Stimulated activated naive CD8-positive, alpha-beta T cell treated with anti-CD3 and anti-CD28 coated beads, Interleukin-15, Interleukin-2, amounts not matched to agents 100 ng/mL and 50 ng/mL, for 24 hours (primary cell): ENCODE results near the gene KCNH1.

Experiments used
- H3K27ac Mint-ChIP-seq: one replicate; pipeline ENCODE4 v1.8.0; 2021; ENCODE audit warnings: mild to moderate bottlenecking, mixed read lengths
- H3K27me3 Mint-ChIP-seq: one replicate; pipeline ENCODE4 v1.8.0; 2021; ENCODE audit warnings: mixed read lengths
- H3K36me3 Mint-ChIP-seq: one replicate; pipeline ENCODE4 v1.8.0; 2021; ENCODE audit warnings: low read depth, mixed read lengths
- H3K4me1 Mint-ChIP-seq: one replicate; pipeline ENCODE4 v1.8.0; 2021; ENCODE audit warnings: low read depth, mixed read lengths
- H3K4me3 Mint-ChIP-seq: one replicate; pipeline ENCODE4 v1.8.0; 2021; ENCODE audit warnings: mild to moderate bottlenecking, mixed read lengths
- H3K9me3 Mint-ChIP-seq: one replicate; pipeline ENCODE4 v1.8.0; 2021; ENCODE audit warnings: mixed read lengths

KCNH1 gene

GRCh38 chr1:210777914-210778313 is 356.0 kb downstream of the KCNH1 start:
- H3K27me3 Mint-ChIP-seq: peaks cover 9% of the 10 kb centered on the region
- H3K4me1 Mint-ChIP-seq: no peaks in the 10 kb centered on the region
- H3K9me3 Mint-ChIP-seq: no peaks in the 10 kb centered on the region
- H3K27ac Mint-ChIP-seq: no peak overlapping the region
- no peaks in the 10 kb centered on the region for H3K36me3 Mint-ChIP-seq
- H3K4me3 Mint-ChIP-seq: no peak overlapping the region

- Mint-ChIP-seq H3K27ac (no peak overlapping the region), H3K9me3 (no peaks in the 10 kb centered on the region), H3K4me3 (no peak overlapping the region), H3K4me1 (no peaks in the 10 kb centered on the region), H3K36me3 (no peaks in the 10 kb centered on the region), H3K27me3 (peaks cover 4% of the 10 kb centered on the region)
Measured at GRCh38 chr1:210776712-210777111, 357.2 kb downstream of the KCNH1 start.

GRCh38 chr1:210775289-210775688 is 358.7 kb downstream of the KCNH1 start:
- Mint-ChIP-seq H3K9me3 (no peaks in the 10 kb centered on the region), H3K27me3 (peaks cover 4% of the 10 kb centered on the region), H3K4me1 (no peaks in the 10 kb centered on the region), H3K4me3 (no peak overlapping the region), H3K27ac (no peak overlapping the region), H3K36me3 (no peaks in the 10 kb centered on the region)

- peaks cover 4% of the 10 kb centered on the region for H3K27me3 Mint-ChIP-seq
- H3K36me3 Mint-ChIP-seq: no peaks in the 10 kb centered on the region
- no peaks in the 10 kb centered on the region for H3K9me3 Mint-ChIP-seq
- no peaks in the 10 kb centered on the region for H3K4me1 Mint-ChIP-seq
- H3K4me3 Mint-ChIP-seq: no peak overlapping the region
- no peak overlapping the region for H3K27ac Mint-ChIP-seq
Measured at GRCh38 chr1:210773450-210773849, 360.5 kb downstream of the KCNH1 start.

- Mint-ChIP-seq H3K36me3 (no peaks in the 10 kb centered on the region), H3K27me3 (peaks cover 4% of the 10 kb centered on the region), H3K9me3 (no peaks in the 10 kb centered on the region), H3K4me3 (no peak overlapping the region), H3K4me1 (no peaks in the 10 kb centered on the region), H3K27ac (no peak overlapping the region)
Measured at GRCh38 chr1:210771131-210771530, 362.8 kb downstream of the KCNH1 start.

GRCh38 chr1:210770396-210770984 is 363.5 kb downstream of the KCNH1 start:
- no peak overlapping the region for H3K4me3 Mint-ChIP-seq
- no peak overlapping the region for H3K27ac Mint-ChIP-seq
- H3K9me3 Mint-ChIP-seq: no peaks in the 10 kb centered on the region
- no peaks in the 10 kb centered on the region for H3K4me1 Mint-ChIP-seq
- H3K27me3 Mint-ChIP-seq: peaks cover 4% of the 10 kb centered on the region
- H3K36me3 Mint-ChIP-seq: no peaks in the 10 kb centered on the region

- Mint-ChIP-seq H3K36me3 (no peaks in the 10 kb centered on the region), H3K27me3 (no peaks in the 10 kb centered on the region), H3K4me1 (no peaks in the 10 kb centered on the region), H3K27ac (no peak overlapping the region), H3K9me3 (no peaks in the 10 kb centered on the region), H3K4me3 (no peak overlapping the region)
Measured at GRCh38 chr1:210769473-210769872, 364.5 kb downstream of the KCNH1 start.

GRCh38 chr1:210764536-210764935 is 369.4 kb downstream of the KCNH1 start:
- H3K9me3 Mint-ChIP-seq: no peaks in the 10 kb centered on the region
- H3K4me1 Mint-ChIP-seq: no peaks in the 10 kb centered on the region
- no peak overlapping the region for H3K27ac Mint-ChIP-seq
- no peaks in the 10 kb centered on the region for H3K36me3 Mint-ChIP-seq
- no peaks in the 10 kb centered on the region for H3K27me3 Mint-ChIP-seq
- H3K4me3 Mint-ChIP-seq: no peak overlapping the region

- no peaks in the 10 kb centered on the region for H3K4me1 Mint-ChIP-seq
- no peaks in the 10 kb centered on the region for H3K36me3 Mint-ChIP-seq
- H3K27me3 Mint-ChIP-seq: peaks cover 8% of the 10 kb centered on the region
- no peak overlapping the region for H3K4me3 Mint-ChIP-seq
- no peak overlapping the region for H3K27ac Mint-ChIP-seq
- H3K9me3 Mint-ChIP-seq: no peaks in the 10 kb centered on the region
Measured at GRCh38 chr1:210758761-210759160, 375.2 kb downstream of the KCNH1 start.

- no peaks in the 10 kb centered on the region for H3K9me3 Mint-ChIP-seq
- peaks cover 8% of the 10 kb centered on the region for H3K27me3 Mint-ChIP-seq
- no peak overlapping the region for H3K4me3 Mint-ChIP-seq
- no peaks in the 10 kb centered on the region for H3K4me1 Mint-ChIP-seq
- no peak overlapping the region for H3K27ac Mint-ChIP-seq
- no peaks in the 10 kb centered on the region for H3K36me3 Mint-ChIP-seq
Measured at GRCh38 chr1:210758261-210758660, 375.7 kb downstream of the KCNH1 start.

- no peak overlapping the region for H3K27ac Mint-ChIP-seq
- H3K36me3 Mint-ChIP-seq: no peaks in the 10 kb centered on the region
- no peak overlapping the region for H3K4me3 Mint-ChIP-seq
- no peaks in the 10 kb centered on the region for H3K4me1 Mint-ChIP-seq
- H3K27me3 Mint-ChIP-seq: peaks cover 8% of the 10 kb centered on the region
- no peaks in the 10 kb centered on the region for H3K9me3 Mint-ChIP-seq
Measured at GRCh38 chr1:210757677-210758076, 376.3 kb downstream of the KCNH1 start.

GRCh38 chr1:210755991-210756659 is 377.8 kb downstream of the KCNH1 start:
- peaks cover 8% of the 10 kb centered on the region for H3K27me3 Mint-ChIP-seq
- no peak overlapping the region for H3K27ac Mint-ChIP-seq
- no peaks in the 10 kb centered on the region for H3K9me3 Mint-ChIP-seq
- H3K36me3 Mint-ChIP-seq: no peaks in the 10 kb centered on the region
- no peak overlapping the region for H3K4me3 Mint-ChIP-seq
- H3K4me1 Mint-ChIP-seq: no peaks in the 10 kb centered on the region

- Mint-ChIP-seq H3K9me3 (no peaks in the 10 kb centered on the region), H3K27me3 (peaks cover 11% of the 10 kb centered on the region), H3K4me3 (no peak overlapping the region), H3K36me3 (no peaks in the 10 kb centered on the region), H3K4me1 (no peaks in the 10 kb centered on the region), H3K27ac (no peak overlapping the region)
Measured at GRCh38 chr1:210754878-210755665, 378.9 kb downstream of the KCNH1 start.

- Mint-ChIP-seq H3K27me3 (peaks cover 9% of the 10 kb centered on the region), H3K9me3 (no peaks in the 10 kb centered on the region), H3K36me3 (no peaks in the 10 kb centered on the region), H3K27ac (no peak overlapping the region), H3K4me1 (no peaks in the 10 kb centered on the region), H3K4me3 (no peak overlapping the region)
Measured at GRCh38 chr1:210751911-210752310, 382.0 kb downstream of the KCNH1 start.

GRCh38 chr1:210750468-210750867 is 383.5 kb downstream of the KCNH1 start:
- Mint-ChIP-seq H3K4me1 (no peaks in the 10 kb centered on the region), H3K4me3 (no peak overlapping the region), H3K36me3 (no peaks in the 10 kb centered on the region), H3K27ac (no peak overlapping the region), H3K27me3 (peaks cover 9% of the 10 kb centered on the region), H3K9me3 (no peaks in the 10 kb centered on the region)
